Inflammatory macrophage treated with lipopolysaccharide for 1 hour (primary cell): ENCODE results near the gene ABCA5.
"Not testable (repeated sequence)": the region's sequence is repeated elsewhere in the genome, so short reads cannot be mapped to it uniquely, and the experiment has no call there.

Source experiments
- DNase-seq, 2 donors: peaks; one replicate each; pipeline ENCODE4 v3.0.0-alpha.2; 2020 to 2022

Gene ABCA5

GRCh38 chr17:69325518-69326376 is 1.2 kb downstream of the ABCA5 start:
- DNase-seq = no peak

DNA sequence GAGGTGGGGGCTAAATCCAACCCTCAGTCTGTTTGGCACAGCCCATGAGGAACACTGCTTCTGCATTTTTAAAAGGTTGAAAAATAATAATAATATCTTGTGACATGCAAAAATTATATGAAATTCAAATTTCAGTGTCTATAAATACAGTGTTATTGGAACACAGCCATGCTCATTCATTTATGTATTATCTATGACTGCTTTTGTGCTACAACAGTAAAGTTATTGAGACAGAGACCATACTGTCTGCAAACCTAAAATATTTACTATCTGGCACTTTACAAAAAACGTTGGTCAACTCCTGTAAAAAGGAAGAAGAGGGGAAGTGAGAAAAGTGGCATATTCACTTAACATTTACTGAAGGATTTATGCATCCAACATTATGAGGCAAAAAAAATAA is 3.1 kb downstream of the ABCA5 start:
- DNase-seq = no peak

DNA sequence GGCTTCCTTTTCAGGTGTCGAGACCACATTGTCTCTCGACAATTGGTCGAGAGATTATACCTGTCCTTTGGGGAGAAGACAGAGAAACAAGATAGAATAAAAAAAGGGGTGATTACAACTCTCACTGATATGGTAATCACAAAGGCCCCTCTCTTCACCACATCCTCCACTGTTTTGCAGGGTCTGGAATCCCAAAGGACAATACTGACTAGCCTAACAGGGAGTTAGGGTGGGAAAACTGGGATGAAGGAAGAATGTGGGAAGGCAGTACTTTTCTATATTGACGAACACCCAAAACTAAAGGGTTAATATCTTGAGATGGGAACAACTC is 6.1 kb downstream of the ABCA5 start:
- no peak for DNase-seq

DNA sequence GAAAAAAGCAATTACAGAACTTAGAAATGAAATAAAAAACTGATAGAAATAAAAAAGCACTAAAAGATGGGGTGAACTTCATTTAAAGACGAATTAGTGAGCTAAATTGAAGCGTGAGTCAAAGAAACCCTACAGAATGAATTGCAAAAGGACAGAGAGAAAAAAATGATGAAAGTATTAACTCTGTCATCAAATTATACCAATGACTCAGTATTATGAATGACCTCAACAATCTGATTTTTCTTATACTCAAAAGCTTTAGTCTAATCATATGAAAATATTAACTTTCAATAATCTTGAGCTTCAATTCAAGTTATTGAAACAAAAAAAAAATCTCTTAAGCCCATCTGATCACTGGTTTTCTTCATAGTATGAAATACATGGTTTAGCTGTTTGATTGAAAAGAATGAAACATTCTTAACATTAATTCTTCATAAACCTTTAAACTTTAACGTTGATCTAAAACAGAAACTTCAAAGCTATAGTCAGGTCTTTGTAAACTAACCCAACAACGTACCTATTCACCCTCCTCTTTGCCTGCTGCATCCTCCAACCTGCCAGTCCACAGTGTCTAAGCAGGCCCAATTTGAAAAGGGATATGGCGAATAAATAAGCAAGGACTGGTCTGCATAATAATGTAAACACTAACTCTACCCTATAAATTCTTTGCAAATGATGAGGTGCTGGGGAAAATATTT is 6.6 kb downstream of the ABCA5 start:
- DNase-seq = no peak

- DNase-seq = no peak
Observed at GRCh38 chr17:69317625-69318024, 9.3 kb downstream of the ABCA5 start.

DNA sequence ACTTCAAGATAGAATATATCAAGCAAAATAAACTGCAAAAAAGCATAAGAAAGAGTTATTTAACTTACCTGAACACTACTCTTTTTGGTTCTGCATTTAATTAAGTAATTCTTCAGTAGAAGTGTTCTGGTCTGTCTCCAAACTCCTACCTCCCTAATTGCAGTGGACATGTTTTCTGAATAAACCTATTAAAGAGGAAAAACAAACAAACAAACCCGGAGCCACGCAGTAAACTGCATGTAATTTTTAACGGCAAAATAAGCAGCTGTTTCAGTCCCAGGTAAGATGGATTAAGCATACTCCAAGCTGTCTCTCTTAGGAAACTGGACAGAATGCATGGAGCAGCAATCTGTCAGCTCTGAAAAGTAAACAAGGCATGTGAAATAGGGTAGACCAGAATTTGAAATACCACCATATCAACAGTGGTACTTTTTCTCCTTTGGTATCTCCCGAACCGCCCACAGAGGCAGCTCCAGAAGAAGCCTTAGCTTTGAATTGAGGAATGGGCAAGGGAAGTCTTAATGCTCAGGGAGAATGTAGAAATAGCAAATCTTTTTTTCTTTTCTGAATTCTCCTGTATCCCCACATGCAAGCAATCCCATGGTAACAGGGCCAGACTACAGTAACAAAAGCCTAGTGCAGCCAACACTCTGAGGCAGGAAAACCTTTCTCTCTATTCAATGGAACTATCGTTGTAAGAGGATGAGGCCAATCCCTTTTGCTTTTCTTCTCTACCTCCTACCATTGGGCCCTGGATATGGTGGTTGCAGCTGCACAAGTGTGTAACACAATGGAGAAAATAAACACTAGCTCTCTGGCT is 12.5 kb downstream of the ABCA5 start:
- DNase-seq = no peak

GRCh38 chr17:69305177-69305576 is 21.8 kb downstream of the ABCA5 start:
- DNase-seq = no peak

DNA sequence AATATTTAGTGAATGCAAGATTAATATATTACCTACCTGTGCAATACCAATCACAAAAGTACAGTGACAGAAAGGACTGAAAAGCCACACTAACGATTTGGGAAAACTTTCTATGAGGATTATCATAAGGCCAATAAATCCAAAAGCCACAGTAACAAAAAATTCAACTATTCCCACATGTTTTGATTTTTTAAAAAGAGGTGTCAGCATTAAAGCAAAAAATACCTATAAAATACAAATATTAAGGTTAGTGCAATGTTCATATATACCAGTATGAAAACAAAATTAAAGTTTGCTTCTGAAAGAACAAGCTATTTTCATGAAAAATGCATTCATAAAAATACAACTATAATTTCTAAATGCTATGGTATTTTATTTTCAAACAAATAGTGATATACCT is 24.3 kb downstream of the ABCA5 start:
- no peak for DNase-seq

DNA sequence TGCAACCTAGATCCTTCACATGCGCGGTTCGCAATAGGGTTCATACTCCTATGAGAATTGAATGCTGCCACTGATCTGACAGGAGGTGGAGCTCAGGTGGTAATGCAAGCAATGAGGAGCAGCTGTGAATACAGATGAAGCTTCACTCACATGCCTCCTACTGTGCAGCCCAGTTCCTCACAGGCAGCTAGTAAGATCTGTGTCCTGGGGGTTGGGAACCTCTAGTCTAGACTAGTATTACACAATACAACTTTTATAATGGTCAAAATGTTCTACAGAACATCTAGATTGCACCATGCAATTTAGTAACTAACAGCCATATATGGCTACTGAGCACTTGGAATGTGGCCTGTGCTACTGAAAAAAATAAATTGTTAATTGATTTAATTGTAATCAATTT is 26.7 kb downstream of the ABCA5 start:
- DNase-seq = no peak

DNA sequence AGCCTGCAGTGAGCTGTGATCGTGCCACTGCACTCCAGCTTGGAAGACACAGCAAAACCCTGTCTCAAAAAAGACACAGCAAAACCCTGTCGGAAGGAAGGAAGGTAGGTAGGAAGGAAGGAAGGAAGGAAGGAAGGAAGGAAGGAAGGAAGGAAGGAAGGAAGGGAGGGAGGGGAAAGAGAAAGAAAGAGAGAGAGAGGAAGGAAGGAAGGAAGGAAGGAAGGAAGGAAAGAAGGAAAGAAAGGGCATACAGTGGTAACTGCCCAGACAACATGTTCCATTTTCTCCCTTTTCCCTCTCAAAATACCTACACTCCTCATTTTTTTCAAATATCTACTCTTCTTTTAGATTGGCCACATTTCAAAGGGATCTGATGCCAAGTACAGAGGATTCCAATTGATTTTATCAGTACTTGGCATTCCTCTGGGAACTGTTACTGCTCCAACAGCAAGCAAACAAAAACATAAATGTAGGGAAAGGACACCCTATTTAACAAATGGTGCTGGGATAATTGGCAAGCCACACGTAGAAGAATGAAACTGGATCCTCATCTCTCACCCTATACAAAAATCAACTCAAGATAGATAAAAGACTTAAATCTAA is 28.7 kb downstream of the ABCA5 start:
- not testable (repeated sequence) for DNase-seq

DNA sequence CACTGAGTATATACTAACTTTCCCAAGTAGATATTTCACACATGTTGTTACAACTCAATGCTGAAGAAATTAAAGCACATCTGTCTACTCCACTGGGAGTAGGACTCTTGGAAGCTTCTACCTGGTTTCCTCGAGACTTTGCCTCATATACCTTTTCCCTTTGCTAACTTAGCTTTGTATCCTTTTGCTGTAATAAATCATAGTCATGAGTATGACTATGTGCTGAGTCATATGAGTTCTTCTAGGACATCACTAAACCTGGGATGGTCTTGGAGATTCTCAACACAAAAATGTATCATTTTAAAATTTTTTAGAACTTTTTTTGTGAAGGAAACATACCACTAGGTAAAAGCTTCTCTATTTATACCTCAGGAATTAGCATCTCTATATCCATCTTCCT is 39.8 kb downstream of the ABCA5 start:
- DNase-seq = no peak

DNA sequence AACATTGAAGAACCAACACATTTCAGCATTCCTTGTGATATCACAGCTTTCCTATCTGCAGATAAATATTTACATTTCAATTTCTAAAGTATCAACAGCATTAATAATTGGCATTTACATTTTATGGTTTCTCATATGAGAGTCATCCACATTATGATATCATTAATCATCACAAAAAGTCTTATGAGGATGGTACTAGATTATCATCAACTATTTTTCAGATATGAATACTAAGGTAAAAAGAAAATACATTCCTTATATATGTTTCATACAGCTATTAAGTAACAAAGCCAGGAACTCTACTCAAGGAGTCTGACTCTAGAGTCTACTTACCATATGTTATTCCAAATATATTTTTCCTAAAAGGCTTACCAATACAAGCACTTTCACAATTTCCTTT is 40.7 kb downstream of the ABCA5 start:
- no peak for DNase-seq

- DNase-seq = no peak
Observed at GRCh38 chr17:69284646-69285045, 42.3 kb downstream of the ABCA5 start.

GRCh38 chr17:69282002-69282401 is 44.9 kb downstream of the ABCA5 start:
- DNase-seq = no peak

DNA sequence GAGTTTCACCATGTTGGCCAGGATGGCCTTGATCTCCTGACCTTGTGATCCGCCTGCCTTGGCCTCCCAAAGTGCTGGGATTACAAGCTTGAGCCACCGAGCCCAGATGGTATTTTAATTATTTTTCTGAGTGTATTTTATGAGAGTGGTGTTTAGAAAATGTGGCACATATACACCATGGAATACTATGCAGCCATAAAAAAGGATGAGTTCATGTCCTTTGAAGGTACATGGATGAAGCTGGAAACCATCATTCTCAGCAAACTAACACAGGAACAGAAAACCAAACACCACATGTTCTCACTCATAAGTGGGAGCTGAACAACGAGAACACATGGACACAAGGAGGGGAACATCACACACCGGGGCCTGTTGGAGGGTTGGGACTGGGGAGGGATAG is 50.7 kb downstream of the ABCA5 start:
- not testable (repeated sequence) for DNase-seq

DNA sequence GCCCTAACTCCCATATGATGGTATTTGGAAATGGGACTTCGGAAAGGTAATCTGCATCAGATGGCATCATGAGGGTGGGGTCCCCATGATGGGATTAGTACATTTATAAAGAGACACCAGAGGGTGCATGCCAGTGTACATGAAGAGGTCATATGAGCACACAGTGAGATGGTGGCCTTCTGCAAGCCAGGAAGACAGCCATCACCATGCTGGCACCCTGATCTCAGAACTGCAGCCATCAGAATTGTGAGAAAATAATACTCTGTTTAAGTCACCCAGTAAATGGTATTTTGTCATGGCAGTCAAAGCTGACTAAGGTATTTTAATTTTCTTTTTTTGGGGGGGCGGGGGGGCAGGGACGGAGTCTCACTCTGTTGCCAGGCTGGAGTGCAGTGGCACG is 51.2 kb downstream of the ABCA5 start:
- no peak for DNase-seq

DNA sequence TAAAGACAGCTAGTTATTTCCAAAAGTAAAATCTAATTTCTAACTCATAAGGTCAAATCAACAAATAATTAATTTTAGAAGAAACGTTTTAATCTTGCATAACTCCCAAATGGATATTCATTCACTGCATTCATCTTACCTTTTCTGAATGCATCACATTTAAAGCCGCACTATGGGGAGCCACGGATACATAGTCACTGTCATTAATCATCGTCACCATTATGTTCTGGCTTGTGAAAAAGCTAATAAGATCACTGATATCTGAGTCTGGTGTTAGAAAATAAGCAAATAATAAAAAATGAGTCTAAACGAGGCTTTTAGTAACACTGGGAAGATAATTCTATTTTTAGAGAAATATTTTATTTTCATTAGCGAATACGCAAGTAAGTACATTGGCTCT is 55.9 kb downstream of the ABCA5 start:
- no peak for DNase-seq

DNA sequence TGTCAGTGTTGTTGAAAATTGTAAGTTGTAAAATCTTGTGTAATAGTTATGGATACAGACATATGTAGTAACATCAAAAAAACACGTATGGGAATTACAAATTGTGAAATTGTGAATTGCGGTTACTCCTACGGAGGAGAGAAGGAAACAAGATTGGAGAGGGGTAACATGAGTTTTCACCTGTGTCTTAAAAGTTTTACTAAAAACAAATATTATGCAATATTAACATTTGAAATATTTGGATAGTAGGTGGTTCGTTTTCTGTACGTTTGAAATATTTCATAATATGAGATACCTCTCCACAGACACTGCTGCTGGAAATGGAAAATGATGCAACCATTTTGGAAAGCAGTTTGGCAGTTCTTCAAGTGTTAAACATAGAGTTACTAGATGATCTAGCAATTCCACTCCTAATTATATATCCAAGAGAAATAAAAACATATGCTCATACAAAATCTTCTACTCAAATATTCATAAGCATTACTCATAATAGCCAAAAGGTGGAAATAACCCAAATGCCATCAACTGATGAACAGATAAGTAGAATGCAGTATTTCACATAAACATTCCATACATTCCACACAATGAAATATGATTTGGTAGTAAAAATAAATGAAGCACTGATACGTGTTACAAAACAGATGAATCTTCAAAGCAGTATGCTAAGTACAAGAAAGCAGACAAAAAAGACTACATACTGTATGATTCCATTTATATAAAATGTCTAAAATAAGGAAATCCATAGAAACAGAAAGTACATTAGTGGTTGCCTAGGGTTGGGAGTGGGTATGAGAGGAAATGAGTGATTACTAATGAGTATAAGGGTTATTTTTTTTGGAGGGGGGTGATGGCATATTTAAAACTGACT is 57.6 kb downstream of the ABCA5 start:
- DNase-seq = peak; percentile 54 to 68

GRCh38 chr17:69268543-69269014 is 58.4 kb downstream of the ABCA5 start:
- DNase-seq = peak; percentile 41 to 54

- DNase-seq = no peak
Observed at GRCh38 chr17:69267219-69267618, 59.7 kb downstream of the ABCA5 start.

- no peak for DNase-seq
Observed at GRCh38 chr17:69265873-69266272, 61.1 kb downstream of the ABCA5 start.

DNA sequence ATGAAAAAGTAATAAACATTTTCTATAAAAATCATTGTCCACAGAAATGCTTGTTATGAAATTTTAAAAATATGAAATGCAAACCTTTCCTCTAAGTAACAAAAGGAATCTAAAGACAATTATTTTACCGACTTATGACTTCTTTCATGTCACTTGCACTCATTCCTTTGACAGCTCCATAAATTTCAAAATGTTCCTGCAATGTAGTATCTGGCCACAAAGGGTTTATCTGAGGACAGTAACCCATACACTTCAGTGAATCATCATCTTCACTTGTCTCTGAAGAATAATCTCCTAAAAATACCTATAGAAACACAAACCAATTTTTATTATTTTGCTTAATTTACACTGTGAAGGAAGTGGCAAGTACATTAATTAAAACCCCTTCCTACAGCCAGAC is 72.7 kb downstream of the ABCA5 start:
- no peak for DNase-seq
